H9 (cell line): ENCODE results near the gene ZNF354C. TPM values are rescaled to one million over a fixed set of nuclear protein-coding genes. Genes with fewer than 3 reads are reported as not detected.

Source experiments
- DNase-seq: peaks from one replicate; pipeline ENCODE4 v3.0.0-alpha.2; 2017
- H2AFZ ChIP-seq: one replicate; pipeline ENCODE4 v1.6.1; 2013; ENCODE audit warnings: mild to moderate bottlenecking, low read length, control low read depth, moderate library complexity
- H2AK5ac ChIP-seq: 2 replicates; pipeline ENCODE4 v1.6.1; 2013; ENCODE audit warnings: low read length, control low read depth, mixed read lengths; ENCODE audit not compliant: insufficient read length
- H2BK120ac ChIP-seq: one replicate; pipeline ENCODE4 v1.6.1; 2013; ENCODE audit warnings: low read depth, mild to moderate bottlenecking, low read length, control low read depth, inconsistent platforms; ENCODE audit not compliant: poor library complexity, severe bottlenecking
- H2BK12ac ChIP-seq: 2 replicates; pipeline ENCODE4 v1.6.1; 2013; ENCODE audit warnings: low read length, control low read depth, mixed read lengths, low read depth; ENCODE audit not compliant: insufficient read length
- H2BK15ac ChIP-seq: 2 replicates; pipeline ENCODE4 v1.6.1; 2013; ENCODE audit warnings: low read depth, low read length, control low read depth
- H2BK20ac ChIP-seq: one replicate; pipeline ENCODE4 v1.6.1; 2013; ENCODE audit warnings: low read depth, mild to moderate bottlenecking, low read length, control low read depth, inconsistent platforms; ENCODE audit not compliant: poor library complexity, severe bottlenecking
- H2BK5ac ChIP-seq: 2 replicates; pipeline ENCODE4 v1.6.1; 2013; ENCODE audit warnings: low read length, control low read depth, mixed read lengths; ENCODE audit not compliant: insufficient read length
- H3K14ac ChIP-seq: 2 replicates; pipeline ENCODE4 v1.6.1; 2013; ENCODE audit warnings: low read length, control low read depth; ENCODE audit not compliant: insufficient read depth
- H3K18ac ChIP-seq: 2 replicates; pipeline ENCODE4 v1.6.1; 2013; ENCODE audit warnings: low read depth, mild to moderate bottlenecking, mixed read lengths, low read length, control low read depth; ENCODE audit not compliant: insufficient read length
- H3K23ac ChIP-seq: 2 replicates; pipeline ENCODE4 v1.6.1; 2013; ENCODE audit warnings: low read length, control low read depth, mixed read lengths, low read depth; ENCODE audit not compliant: insufficient read length
- H3K23me2 ChIP-seq: 2 replicates; pipeline ENCODE4 v1.6.1; 2013; ENCODE audit warnings: low read depth, mild to moderate bottlenecking, mixed read lengths, low read length, control low read depth; ENCODE audit not compliant: insufficient read length, poor library complexity, severe bottlenecking
- H3K27ac ChIP-seq: 2 replicates; pipeline ENCODE4 v1.5.1; 2013; ENCODE audit warnings: low read length, control low read depth, mixed read lengths, low read depth; ENCODE audit not compliant: insufficient read length
- H3K27me3 ChIP-seq: 2 replicates; pipeline ENCODE4 v1.6.1; 2013; ENCODE audit warnings: low read length, control low read depth, inconsistent platforms; ENCODE audit not compliant: insufficient read depth
- H3K4ac ChIP-seq: 2 replicates; pipeline ENCODE4 v1.6.1; 2013; ENCODE audit warnings: low read depth, mild to moderate bottlenecking, control low read depth, inconsistent platforms, low read length, moderate library complexity
- H3K4me1 ChIP-seq: 2 replicates; pipeline ENCODE4 v1.6.1; 2013; ENCODE audit warnings: low read length, control low read depth, inconsistent platforms; ENCODE audit not compliant: insufficient read depth
- H3K4me2 ChIP-seq: 2 replicates; pipeline ENCODE4 v1.6.1; 2013; ENCODE audit warnings: low read length, control low read depth, mixed read lengths; ENCODE audit not compliant: insufficient read length, insufficient read depth
- H3K56ac ChIP-seq: 2 replicates; pipeline ENCODE4 v1.6.1; 2013; ENCODE audit warnings: low read depth, mild to moderate bottlenecking, mixed read lengths, low read length, control low read depth; ENCODE audit not compliant: insufficient read length
- H3K79me1 ChIP-seq: 2 replicates; pipeline ENCODE4 v1.6.1; 2013; ENCODE audit warnings: low read depth, mild to moderate bottlenecking, moderate library complexity, low read length, control low read depth, inconsistent platforms; ENCODE audit not compliant: insufficient read depth, poor library complexity, severe bottlenecking
- H3K79me2 ChIP-seq: 2 replicates; pipeline ENCODE4 v1.6.1; 2013; ENCODE audit warnings: low read length, control low read depth, inconsistent platforms; ENCODE audit not compliant: insufficient read depth
- H3K9ac ChIP-seq: 2 replicates; pipeline ENCODE4 v1.6.1; 2013; ENCODE audit warnings: low read length, control low read depth, mixed read lengths; ENCODE audit not compliant: insufficient read length; ENCODE audit errors: extremely low read depth
- H3K9me3 ChIP-seq: one replicate; pipeline ENCODE4 v1.6.1; 2013; ENCODE audit warnings: low read depth, low read length, inconsistent platforms; ENCODE audit not compliant: control insufficient read depth
- H3T11ph ChIP-seq: one replicate; pipeline ENCODE4 v1.6.1; 2013; ENCODE audit warnings: mild to moderate bottlenecking, low read length, control low read depth, inconsistent platforms
- H4K20me1 ChIP-seq: one replicate; pipeline ENCODE4 v1.6.1; 2013; ENCODE audit not compliant: control insufficient read depth, insufficient read length, insufficient read depth
- H4K5ac ChIP-seq: 2 replicates; pipeline ENCODE4 v1.6.1; 2013; ENCODE audit warnings: low read depth, mild to moderate bottlenecking, mixed read lengths, low read length, control low read depth; ENCODE audit not compliant: insufficient read length
- H4K8ac ChIP-seq: replicated peaks from 2 replicates; pipeline ENCODE4 v1.6.1; 2013; ENCODE audit warnings: low read length, control low read depth, mixed read lengths, low read depth; ENCODE audit not compliant: insufficient read length
- H4K91ac ChIP-seq: 2 replicates; pipeline ENCODE4 v1.6.1; 2013; ENCODE audit warnings: low read depth, mild to moderate bottlenecking, moderate library complexity, mixed read lengths, low read length, control low read depth; ENCODE audit not compliant: insufficient read length
- H3K27ac Mint-ChIP-seq, 3 experiments: 2 replicates in 2 of 3; 3 replicates in 1 of 3; pipeline ENCODE4 v1.8.0; 2020 to 2021; ENCODE audit warnings: mixed read lengths in 3 of 3, mild to moderate bottlenecking in 1 of 3, moderate library complexity in 1 of 3
- H3K27me3 Mint-ChIP-seq: 2 replicates; pipeline ENCODE4 v1.8.0; 2021; ENCODE audit warnings: low read depth, mild to moderate bottlenecking, moderate library complexity, mixed read lengths
- H3K36me3 Mint-ChIP-seq, 3 experiments: 2 replicates in 2 of 3; 3 replicates in 1 of 3; pipeline ENCODE4 v1.8.0; 2020 to 2021; ENCODE audit warnings: low read depth in 3 of 3, mixed read lengths in 3 of 3; ENCODE audit not compliant: insufficient read depth in 1 of 3
- H3K4me1 Mint-ChIP-seq, 2 experiments: 2 replicates each; pipeline ENCODE4 v1.8.0; 2020; ENCODE audit warnings: mixed read lengths in 2 of 2
- H3K4me3 Mint-ChIP-seq, 2 experiments: 2 replicates in 1 of 2; 3 replicates in 1 of 2; pipeline ENCODE4 v1.8.0; 2020 to 2021; ENCODE audit warnings: mild to moderate bottlenecking in 2 of 2, mixed read lengths in 2 of 2, moderate library complexity in 1 of 2
- H3K9me3 Mint-ChIP-seq, 2 experiments: 2 replicates in 1 of 2; 3 replicates in 1 of 2; pipeline ENCODE4 v1.8.0; 2020; ENCODE audit warnings: mild to moderate bottlenecking in 2 of 2, mixed read lengths in 2 of 2, moderate library complexity in 1 of 2
- CTCF ChIP-seq: fragments of 200-600 bp; sonication (generic); conservative IDR thresholded peaks from 3 replicates; pipeline ENCODE4 v1.8.0; 2021; ENCODE audit warnings: antibody characterized with exemption, mild to moderate bottlenecking
- WGBS: extraction: QIAGEN DNeasy Blood & Tissue Kit; methylation state at CpG from one replicate; pipeline ENCODE4 v1.1.7; 2013; ENCODE audit warnings: missing lambda C conversion rate, low lambda C conversion rate, mixed read lengths; ENCODE audit not compliant: insufficient read length; ENCODE audit errors: extremely low coverage; 5-methylcytosine and 5-hydroxymethylcytosine counted together
- total RNA-seq: library from RNA; stranded (reverse); gene quantifications from 2 replicates; pipeline ENCODE4 v1.2.1, GENCODE V29; 2021

Gene ZNF354C
- total RNA-seq, 1 experiment from 2014 or later = 5.4 TPM

GRCh38 chr5:179113143-179113530 lies 53.0 kb downstream of the ZNF354C start:
- Mint-ChIP-seq H3K9me3 (peaks cover 87 to 90% of the 10 kb centered on the region in 2 experiments), H3K27ac (no peak overlapping the region), H3K4me1 (no peaks in the 10 kb centered on the region), H3K4me3 (no peak overlapping the region), H3K36me3 (peaks cover 0 to 18% (median 13%) of the 10 kb centered on the region in 3 experiments; a peak in 5 of 7 replicates), H3K27me3 (peaks cover 22% of the 10 kb centered on the region)
- Histone ChIP-seq H3K79me1 (no peaks in the 10 kb centered on the region), H3K4me2 (no peak overlapping the region), H3K4ac (no peak overlapping the region), H3K79me2 (no peaks in the 10 kb centered on the region), H3K4me1 (no peaks in the 10 kb centered on the region), H3K23ac (no peak overlapping the region), H2BK20ac (no peak overlapping the region), H4K91ac (no peak overlapping the region), H3K56ac (no peak overlapping the region), H3K9me3 (peaks cover 24% of the 10 kb centered on the region), H3T11ph (no peak overlapping the region), H2AK5ac (no peak overlapping the region), H3K18ac (no peak overlapping the region), H3K27ac (no peak overlapping the region), H3K27me3 (no peaks in the 10 kb centered on the region), H3K23me2 (no peaks in the 10 kb centered on the region), H2BK120ac (no peak overlapping the region), H4K20me1 (no peaks in the 10 kb centered on the region), H2BK5ac (no peak overlapping the region), H2BK15ac (no peak overlapping the region), H2BK12ac (no peak overlapping the region), H3K9ac (no peak overlapping the region), H4K8ac (no peak overlapping the region), H3K14ac (no peak overlapping the region), H4K5ac (no peak overlapping the region), H2AFZ (no peak overlapping the region)
- DNase-seq = no peak
- TF ChIP-seq CTCF = no peak
- WGBS = no CpG with 5 or more reads among the region's 13 CpGs
